Small intestine (tissue), 7 donors: Measurements from ENCODE around the gene IFNW1. TPM values are rescaled to one million over a fixed set of nuclear protein-coding genes. Genes with fewer than 3 reads are reported as not detected.
A peak's percentile ranks its signal among the peaks of the same experiment; 100 is the strongest.

Experiments
- DNase-seq, 2 donors: peaks; one replicate each; pipeline versions ENCODE4 v3.0.0 to v3.0.0-alpha.2; 2013
- FAIRE-seq: peaks from 2 replicates; lab custom pipeline; 2012; peaks lifted over from hg19 to GRCh38; lab: Jason Lieb, UNC
- H3K27ac ChIP-seq, 3 donors: one replicate each; pipeline ENCODE4 v1.5.1; 2013; ENCODE audit warnings: low read length in 2 of 3, mild to moderate bottlenecking in 2 of 3, control low read depth in 1 of 3, inconsistent platforms in 1 of 3, low read depth in 1 of 3, moderate library complexity in 1 of 3
- H3K27me3 ChIP-seq, 3 donors: one replicate each; pipeline ENCODE4 v1.6.1; 2013; ENCODE audit warnings: low read length in 3 of 3, inconsistent platforms in 1 of 3; ENCODE audit not compliant: control insufficient read depth in 3 of 3, insufficient read depth in 3 of 3
- H3K36me3 ChIP-seq, 3 donors: one replicate each; pipeline ENCODE4 v1.6.1; 2013; ENCODE audit warnings: low read length in 3 of 3, inconsistent platforms in 1 of 3, low read depth in 1 of 3, mild to moderate bottlenecking in 1 of 3, moderate library complexity in 1 of 3; ENCODE audit not compliant: control insufficient read depth in 3 of 3, insufficient read depth in 2 of 3
- H3K4me1 ChIP-seq, 3 donors: one replicate each; pipeline ENCODE4 v1.6.1; 2013; ENCODE audit warnings: low read length in 2 of 3, inconsistent platforms in 1 of 3, low read depth in 1 of 3, mild to moderate bottlenecking in 1 of 3, moderate library complexity in 1 of 3; ENCODE audit not compliant: control insufficient read depth in 3 of 3, insufficient read depth in 2 of 3
- H3K4me3 ChIP-seq, 3 donors: one replicate each; pipeline ENCODE4 v1.5.1; 2013; ENCODE audit warnings: low read length in 3 of 3, control low read depth in 1 of 3, inconsistent platforms in 1 of 3, low read depth in 1 of 3, mild to moderate bottlenecking in 1 of 3, moderate library complexity in 1 of 3
- H3K9me3 ChIP-seq, 2 donors: one replicate each; pipeline ENCODE4 v1.6.1; 2013; ENCODE audit warnings: low read depth in 1 of 2, low read length in 1 of 2; ENCODE audit not compliant: control insufficient read depth in 2 of 2, insufficient read depth in 1 of 2
- WGBS, 3 donors: extraction: QIAGEN DNeasy Blood & Tissue Kit; methylation state at CpG; one replicate each; pipeline ENCODE4 v1.1.7; 2013; 5-methylcytosine and 5-hydroxymethylcytosine counted together
- polyA plus RNA-seq, 4 donors: library from polyadenylated mRNA; stranded (reverse) in 3 of 4; unstranded in 1 of 4; fragments of 200-250 nt in 3 of 4; fragments of 120-200 nt in 1 of 4; gene quantifications; one replicate each; pipeline versions ENCODE4 v1.2.1 to v1.2.3, GENCODE V29; 2013
- donor health status: healthy with polysubstance abuse.
- donor health status: control.
- donor health status: control.
- donor health status: Bipolar disorder and iron deficiency.
- donor health status: healthy.

Gene IFNW1
- polyA plus RNA-seq, 4 donors, result 0.03 TPM; not detected in 3

GRCh38 chr9:21121595-21122251, 19.9 kb downstream of the IFNW1 start:
- no peaks in the 10 kb centered on the region for H3K27me3 ChIP-seq
- no peaks in the 10 kb centered on the region for H3K4me1 ChIP-seq
- no peaks in the 10 kb centered on the region for H3K9me3 ChIP-seq
- DNase-seq, result no peak
- 83 to 88% (median 85%) methylated on average over 4 of the region's 4 CpGs for WGBS, 3 donors
- H3K36me3 ChIP-seq, result no peaks in the 10 kb centered on the region
- no peak for FAIRE-seq
- H3K4me3 ChIP-seq, result no peak overlapping the region
- no peak overlapping the region for H3K27ac ChIP-seq

GRCh38 chr9:21121079-21121478, 20.6 kb downstream of the IFNW1 start:
- H3K36me3 ChIP-seq, result no peaks in the 10 kb centered on the region
- no peak overlapping the region for H3K27ac ChIP-seq
- no peaks in the 10 kb centered on the region for H3K27me3 ChIP-seq
- 86 to 95% (median 91%) methylated on average over 2 of the region's 2 CpGs for WGBS, 3 donors
- DNase-seq (no peak), FAIRE-seq (no peak)
- no peaks in the 10 kb centered on the region for H3K4me1 ChIP-seq
- H3K9me3 ChIP-seq, result no peaks in the 10 kb centered on the region
- no peak overlapping the region for H3K4me3 ChIP-seq

GRCh38 chr9:21119093-21119770, 22.4 kb downstream of the IFNW1 start:
- Histone ChIP-seq H3K9me3 (no peaks in the 10 kb centered on the region), H3K27me3 (no peaks in the 10 kb centered on the region), H3K4me1 (no peaks in the 10 kb centered on the region), H3K4me3 (no peak overlapping the region), H3K27ac (no peak overlapping the region), H3K36me3 (no peaks in the 10 kb centered on the region)
- no peak for DNase-seq
- no peak for FAIRE-seq
- 68 to 77% (median 74%) methylated on average over 7 of the region's 7 CpGs for WGBS, 3 donors

DNA sequence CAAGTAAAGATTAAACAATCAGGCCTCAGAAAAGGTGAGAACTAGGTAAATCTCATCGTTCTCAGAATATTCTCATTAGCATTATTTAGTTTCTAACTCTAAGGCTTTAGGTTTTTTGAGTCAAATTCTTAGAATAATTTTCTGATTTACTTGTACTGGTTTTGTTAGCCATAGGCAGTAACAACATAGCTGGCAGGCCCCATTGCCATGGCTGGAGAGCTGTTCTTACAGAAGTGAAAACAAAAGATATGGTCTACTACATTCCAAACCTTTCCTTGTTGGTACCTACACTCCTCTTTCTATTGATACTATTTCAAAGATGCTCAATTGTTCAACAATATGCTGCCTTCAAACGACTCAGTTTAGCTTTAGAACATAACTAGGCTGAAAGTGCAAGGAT, 27.3 kb downstream of the IFNW1 start:
- FAIRE-seq, result no peak
- Histone ChIP-seq H3K9me3 (no peaks in the 10 kb centered on the region), H3K27ac (no peak overlapping the region), H3K27me3 (no peaks in the 10 kb centered on the region), H3K4me3 (no peak overlapping the region), H3K36me3 (no peaks in the 10 kb centered on the region), H3K4me1 (no peaks in the 10 kb centered on the region)
- no peak for DNase-seq
- 54 to 77% (median 58%) methylated on average over 2 of the region's 2 CpGs for WGBS, 3 donors

DNA sequence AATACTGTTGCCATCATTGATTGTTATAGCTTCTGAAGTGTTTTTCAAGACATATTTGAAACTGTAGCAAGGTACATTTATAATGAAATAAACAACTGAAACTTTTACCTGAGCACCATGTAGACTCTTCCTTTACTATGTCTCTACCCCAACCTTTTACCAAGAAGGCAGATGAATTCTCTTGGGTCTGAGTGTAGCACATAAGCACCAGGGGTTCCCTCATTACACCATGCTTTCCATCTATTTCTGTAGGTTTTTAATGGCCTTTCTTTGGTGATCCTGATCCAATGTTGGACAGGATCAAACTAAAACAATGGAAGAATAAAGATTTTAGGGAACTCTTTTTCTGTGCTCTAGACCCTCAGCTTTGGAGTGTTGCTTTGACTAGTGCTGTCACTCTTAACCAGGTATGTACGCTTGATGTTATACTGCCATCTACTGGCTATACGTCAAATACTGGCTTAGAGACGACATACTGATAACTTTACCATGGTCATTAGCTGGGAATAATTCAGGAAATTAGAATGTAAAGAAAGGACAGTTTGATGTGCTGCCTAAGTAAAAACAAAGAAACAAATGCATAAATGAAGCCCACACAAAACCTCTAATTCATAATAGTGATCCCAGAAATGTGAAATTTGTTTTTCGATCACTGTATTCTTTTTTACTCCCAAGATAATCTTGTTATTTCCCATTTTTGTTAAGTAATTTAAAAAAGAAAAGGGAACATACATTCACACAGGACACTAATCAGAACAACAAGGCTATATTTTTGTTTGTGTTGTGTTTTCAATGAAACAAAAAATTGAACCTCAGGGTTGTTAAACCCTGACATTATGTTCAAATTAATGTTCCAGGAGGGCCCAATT, 30.7 kb downstream of the IFNW1 start:
- Histone ChIP-seq H3K27ac (no peak overlapping the region), H3K36me3 (no peaks in the 10 kb centered on the region), H3K9me3 (no peaks in the 10 kb centered on the region), H3K27me3 (no peaks in the 10 kb centered on the region), H3K4me3 (no peak overlapping the region), H3K4me1 (no peaks in the 10 kb centered on the region)
- 22 to 24% (median 24%) methylated on average over 4 of the region's 4 CpGs for WGBS, 3 donors
- DNase-seq (peak; percentile 72 to 74), FAIRE-seq (peak; percentile 73)

- no peak for FAIRE-seq
- H3K9me3 ChIP-seq, result no peaks in the 10 kb centered on the region
- no peak overlapping the region for H3K27ac ChIP-seq
- no peak overlapping the region for H3K4me3 ChIP-seq
- no peak for DNase-seq
- 27 to 47% (median 37%) methylated on average over 1 of the region's 1 CpG for WGBS, 3 donors
- no peaks in the 10 kb centered on the region for H3K36me3 ChIP-seq
- H3K27me3 ChIP-seq, result no peaks in the 10 kb centered on the region
- no peaks in the 10 kb centered on the region for H3K4me1 ChIP-seq
These were observed 36.8 kb downstream of the IFNW1 start for GRCh38 chr9:21104787-21105186.

DNA sequence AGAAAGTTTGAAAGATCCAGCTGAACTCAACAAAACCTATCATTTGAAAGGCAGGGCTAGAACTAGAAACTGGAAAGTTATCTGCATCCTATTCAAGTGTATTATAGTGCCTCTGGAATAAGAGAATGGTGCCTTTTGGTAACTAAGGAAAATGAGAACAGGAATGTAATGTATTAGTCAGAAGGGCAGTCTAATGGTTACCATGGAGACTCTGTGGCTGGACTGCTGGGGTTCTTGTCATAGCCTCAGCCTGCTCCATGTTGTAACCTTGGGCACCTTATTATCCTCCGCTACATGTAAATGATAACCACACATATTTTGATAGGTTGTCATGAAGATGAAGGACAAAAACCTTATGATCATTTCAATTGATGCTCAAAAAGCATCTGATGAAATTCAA, 39.3 kb downstream of the IFNW1 start:
- Histone ChIP-seq H3K4me3 (no peak overlapping the region), H3K9me3 (no peaks in the 10 kb centered on the region), H3K27ac (no peak overlapping the region), H3K27me3 (no peaks in the 10 kb centered on the region), H3K36me3 (no peaks in the 10 kb centered on the region), H3K4me1 (no peaks in the 10 kb centered on the region)
- no peak for DNase-seq
- no peak for FAIRE-seq
- WGBS, 3 donors, result 98 to 100% (median 100%) methylated on average over 1 of the region's 1 CpG

- Histone ChIP-seq H3K4me1 (no peaks in the 10 kb centered on the region), H3K36me3 (no peaks in the 10 kb centered on the region), H3K27me3 (no peaks in the 10 kb centered on the region), H3K27ac (no peak overlapping the region), H3K9me3 (no peaks in the 10 kb centered on the region), H3K4me3 (no peak overlapping the region)
- FAIRE-seq (no peak), DNase-seq (no peak)
- 76 to 92% (median 88%) methylated on average over 2 of the region's 2 CpGs for WGBS, 3 donors
These were observed 43.8 kb downstream of the IFNW1 start for GRCh38 chr9:21097817-21098216.
